GM18498 (cell line): Measurements from ENCODE around the gene PYCARD.

Experiments used
- ATAC-seq: cut with Tn5 transposase; IDR thresholded peaks from one replicate; pipeline ENCODE4 v1.9.1; 2021; ENCODE audit warnings: mild to moderate bottlenecking, moderate library complexity; ENCODE audit not compliant: unreplicated experiment

Gene PYCARD

DNA sequence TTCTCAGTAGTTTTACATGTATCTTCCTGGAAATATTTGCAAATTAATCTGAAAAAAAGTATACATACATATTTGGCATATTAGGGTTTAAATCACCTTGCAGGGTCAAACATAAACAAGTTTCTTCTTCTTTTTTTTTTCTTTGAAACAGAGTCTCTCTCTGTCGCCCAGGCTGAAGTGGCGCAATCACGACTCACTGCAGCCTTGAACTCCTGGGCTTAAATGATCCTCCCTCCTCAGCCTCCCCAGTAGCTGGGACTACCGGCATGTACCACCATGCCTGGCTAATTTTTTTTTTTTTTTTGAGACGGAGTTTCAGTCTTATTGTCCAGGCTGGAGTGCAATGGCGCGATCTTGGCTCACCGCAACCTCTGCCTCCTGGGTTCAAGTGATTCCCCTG, 35.2 kb downstream of the PYCARD start:
- no peak for ATAC-seq

DNA sequence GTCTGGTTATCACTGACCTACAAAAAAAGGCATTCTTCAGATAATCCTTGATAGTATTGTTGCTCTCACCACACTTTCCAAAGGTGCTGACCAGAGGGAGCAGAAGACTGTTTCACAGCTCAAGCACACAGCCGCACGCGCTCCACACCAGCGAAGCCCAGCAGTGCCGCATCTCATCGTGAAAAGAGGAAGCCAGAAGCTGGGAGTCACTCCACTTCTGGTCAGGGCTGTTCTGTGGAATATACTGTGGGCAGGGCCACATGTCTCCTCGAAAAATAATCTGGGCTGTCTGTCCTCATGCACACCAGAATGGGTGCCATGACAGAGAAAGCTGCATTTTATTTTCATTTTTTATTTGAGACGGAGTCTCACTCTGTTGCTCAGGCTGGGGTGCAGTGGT, 45.4 kb downstream of the PYCARD start:
- ATAC-seq: no peak
